OCI-LY7 (cell line): ENCODE data around the gene FCHO2. TPM values are rescaled to one million over a fixed set of nuclear protein-coding genes. Genes with fewer than 3 reads are reported as not detected.

Source experiments
- BruUV-seq: library from RNA; stranded (reverse); fragments of 400-500 nt; replicated peaks from 2 replicates; lab custom pipeline; 2021; lab: Mats Ljungman, UMichigan
- CTCF ChIA-PET: fragments of 300-600 bp; sonication (Branson Sonifier 250); formaldehyde crosslinking; loops from one replicate; lab custom pipeline; 2022; ENCODE audit warnings: antibody characterized with exemption; ENCODE audit not compliant: unreplicated experiment; lab: Charles Lee
- POLR2A ChIA-PET: fragments of 300-600 bp; sonication (Branson Sonifier 250); formaldehyde crosslinking; loops from one replicate; lab custom pipeline; 2022; ENCODE audit warnings: antibody characterized with exemption; lab: Charles Lee
- DNase-seq: peaks from one replicate; pipeline ENCODE4 v3.0.0-alpha.2; 2015; ENCODE audit warnings: low spot score
- H2AFZ ChIP-seq: fragments of 200-600 bp; sonication (generic), shearing (Covaris generic); 2 replicates; pipeline ENCODE4 v1.6.1; 2014; ENCODE audit warnings: mild to moderate bottlenecking, antibody characterized with exemption, low read length, moderate library complexity
- H3K27ac ChIP-seq: fragments of 200-600 bp; sonication (generic); 2 replicates; pipeline ENCODE4 v1.5.1; 2014; ENCODE audit warnings: mixed run types, low read depth, mild to moderate bottlenecking, moderate library complexity, low read length, inconsistent platforms; ENCODE audit not compliant: poor library complexity, severe bottlenecking
- H3K36me3 ChIP-seq: fragments of 200-600 bp; sonication (generic); 2 replicates; pipeline ENCODE4 v1.6.1; 2014; ENCODE audit warnings: mild to moderate bottlenecking, antibody characterized with exemption, low read length, moderate library complexity, mixed read lengths; ENCODE audit not compliant: insufficient read depth
- H3K4me1 ChIP-seq: fragments of 200-600 bp; sonication (generic); 2 replicates; pipeline ENCODE4 v1.5.1; 2014; ENCODE audit warnings: mild to moderate bottlenecking, low read length; ENCODE audit not compliant: insufficient read depth, poor library complexity, severe bottlenecking
- H3K4me2 ChIP-seq: fragments of 200-600 bp; sonication (generic); 2 replicates; pipeline ENCODE4 v1.6.1; 2014; ENCODE audit warnings: mild to moderate bottlenecking, low read length
- H3K4me3 ChIP-seq: fragments of 200-600 bp; sonication (generic); 2 replicates; pipeline ENCODE4 v1.5.1; 2014; ENCODE audit warnings: mild to moderate bottlenecking, low read depth, low read length; ENCODE audit not compliant: poor library complexity, severe bottlenecking
- H3K79me2 ChIP-seq: fragments of 200-600 bp; sonication (generic); 2 replicates; pipeline ENCODE4 v1.6.1; 2016; ENCODE audit warnings: low read depth, mild to moderate bottlenecking, low read length, moderate library complexity, mixed read lengths; ENCODE audit not compliant: insufficient read depth
- H3K9me2 ChIP-seq: fragments of 200-600 bp; sonication (generic); 2 replicates; pipeline ENCODE4 v1.6.1; 2016; ENCODE audit warnings: mild to moderate bottlenecking, low read length, mixed read lengths; ENCODE audit not compliant: insufficient read depth
- H3K9me3 ChIP-seq: fragments of 200-600 bp; sonication (generic); 2 replicates; pipeline ENCODE4 v1.6.1; 2014; ENCODE audit warnings: mild to moderate bottlenecking, mixed run types, low read length, mixed read lengths
- H4K20me1 ChIP-seq: fragments of 200-600 bp; sonication (generic); 2 replicates; pipeline ENCODE4 v1.6.1; 2014; ENCODE audit warnings: mild to moderate bottlenecking, antibody characterized with exemption, low read length, moderate library complexity, mixed read lengths; ENCODE audit not compliant: insufficient read depth
- EZH2phosphoT487 ChIP-seq: fragments of 200-600 bp; sonication (generic); IDR thresholded peaks from 2 replicates; pipeline ENCODE4 v1.6.1; 2018; ENCODE audit warnings: low read depth, borderline replicate concordance, mild to moderate bottlenecking, mixed run types, antibody characterized with exemption, low read length, moderate library complexity, mixed read lengths
- intact Hi-C: fragments of 100-400 bp; cut with micrococcal nuclease; formaldehyde crosslinking; loops from one replicate; pipeline ENCODE4 v1.10.0; 2022; ENCODE audit not compliant: unreplicated experiment
- total RNA-seq, 2 experiments: library from RNA; depleted of rRNA in 1 of 2; stranded (reverse); fragments of >200 nt in 1 of 2; shearing (Covaris generic) in 1 of 2; gene quantifications; 2 replicates each; pipeline ENCODE4 v1.2.3, GENCODE V29; 2014 to 2022
- TF ChIP-seq, protein P1 (sequence below): fragments of 200-600 bp; sonication (generic); conservative IDR thresholded peaks from 2 replicates; pipeline ENCODE4 v1.5.1; 2014; ENCODE audit warnings: mild to moderate bottlenecking, antibody characterized with exemption, low read length, moderate library complexity, mixed read lengths

FCHO2 gene
- total RNA-seq, 2 experiments from 2014 or later: 7.2 to 7.8 TPM

GRCh38 chr5:73130811-73131210 lies 175.0 kb downstream of the FCHO2 start:
- H4K20me1 ChIP-seq: no peaks in the 10 kb centered on the region
- no peaks in the 10 kb centered on the region for H3K9me2 ChIP-seq
- H3K9me3 ChIP-seq: no peaks in the 10 kb centered on the region
- BruUV-seq: no TSS peak
- H3K27ac ChIP-seq: no peak overlapping the region
- H2AFZ ChIP-seq: no peak overlapping the region
- intact Hi-C loops: loop anchor here (10.0 kb wide), 2 partner anchors 46 to 314 kb away; partner anchors contain the start of gene FOXD1
- POLR2A ChIA-PET: no interaction called here
- no peaks in the 10 kb centered on the region for H3K79me2 ChIP-seq
- no peak overlapping the region for H3K4me2 ChIP-seq
- H3K4me1 ChIP-seq: peaks cover 12% of the 10 kb centered on the region
- TF ChIP-seq, protein P1, sequence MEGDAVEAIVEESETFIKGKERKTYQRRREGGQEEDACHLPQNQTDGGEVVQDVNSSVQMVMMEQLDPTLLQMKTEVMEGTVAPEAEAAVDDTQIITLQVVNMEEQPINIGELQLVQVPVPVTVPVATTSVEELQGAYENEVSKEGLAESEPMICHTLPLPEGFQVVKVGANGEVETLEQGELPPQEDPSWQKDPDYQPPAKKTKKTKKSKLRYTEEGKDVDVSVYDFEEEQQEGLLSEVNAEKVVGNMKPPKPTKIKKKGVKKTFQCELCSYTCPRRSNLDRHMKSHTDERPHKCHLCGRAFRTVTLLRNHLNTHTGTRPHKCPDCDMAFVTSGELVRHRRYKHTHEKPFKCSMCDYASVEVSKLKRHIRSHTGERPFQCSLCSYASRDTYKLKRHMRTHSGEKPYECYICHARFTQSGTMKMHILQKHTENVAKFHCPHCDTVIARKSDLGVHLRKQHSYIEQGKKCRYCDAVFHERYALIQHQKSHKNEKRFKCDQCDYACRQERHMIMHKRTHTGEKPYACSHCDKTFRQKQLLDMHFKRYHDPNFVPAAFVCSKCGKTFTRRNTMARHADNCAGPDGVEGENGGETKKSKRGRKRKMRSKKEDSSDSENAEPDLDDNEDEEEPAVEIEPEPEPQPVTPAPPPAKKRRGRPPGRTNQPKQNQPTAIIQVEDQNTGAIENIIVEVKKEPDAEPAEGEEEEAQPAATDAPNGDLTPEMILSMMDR: no peak
- no peak for TF ChIP-seq EZH2phosphoT487
- H3K4me3 ChIP-seq: no peak overlapping the region
- no peak for DNase-seq
- CTCF ChIA-PET: no interaction called here
- H3K36me3 ChIP-seq: no peaks in the 10 kb centered on the region

GRCh38 chr5:73131711-73132425 lies 176.0 kb downstream of the FCHO2 start:
- intact Hi-C loops: loop anchor here (10.0 kb wide), 2 partner anchors 47 to 313 kb away; partner anchors contain the start of gene FOXD1
- Histone ChIP-seq H3K4me3 (no peak overlapping the region), H3K9me2 (no peaks in the 10 kb centered on the region), H4K20me1 (no peaks in the 10 kb centered on the region), H3K36me3 (no peaks in the 10 kb centered on the region), H3K4me2 (no peak overlapping the region), H3K4me1 (peaks cover 2% of the 10 kb centered on the region), H3K27ac (no peak overlapping the region), H2AFZ (no peak overlapping the region), H3K79me2 (no peaks in the 10 kb centered on the region), H3K9me3 (no peaks in the 10 kb centered on the region)
- CTCF ChIA-PET: no interaction called here
- BruUV-seq: no TSS peak
- DNase-seq: no peak
- no peak for TF ChIP-seq EZH2phosphoT487
- TF ChIP-seq, protein P1: no peak
- POLR2A ChIA-PET: interaction anchor here (1.0 kb wide), 1 partner anchor 21 kb away, joined by 4 read pairs; no protein-coding TSS in a partner anchor

DNA sequence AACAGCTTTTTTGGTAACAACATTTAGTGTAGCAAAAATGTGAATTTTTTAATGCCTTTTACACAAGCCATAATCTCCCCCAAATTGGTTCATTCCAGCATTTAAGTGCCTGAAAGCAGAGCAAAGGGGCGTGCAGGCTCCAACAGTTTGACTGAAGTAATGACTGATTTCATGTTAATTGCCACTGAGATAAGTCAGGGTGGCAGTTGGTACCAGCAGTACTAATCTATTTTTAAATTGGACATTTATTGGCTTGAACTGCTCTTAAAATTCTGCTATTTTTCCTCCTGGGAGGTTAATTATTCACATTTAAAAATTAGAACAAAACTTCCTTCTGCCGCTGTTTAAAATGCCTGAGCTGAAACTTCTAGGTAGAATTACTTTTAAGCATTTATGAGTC lies 176.9 kb downstream of the FCHO2 start:
- intact Hi-C loops: loop anchor here (10.0 kb wide), 2 partner anchors 48 to 312 kb away; partner anchors contain the start of gene FOXD1
- Histone ChIP-seq H3K9me3 (no peaks in the 10 kb centered on the region), H3K4me2 (no peak overlapping the region), H3K36me3 (no peaks in the 10 kb centered on the region), H2AFZ (no peak overlapping the region), H3K9me2 (no peaks in the 10 kb centered on the region), H3K4me3 (no peak overlapping the region), H4K20me1 (no peaks in the 10 kb centered on the region), H3K79me2 (no peaks in the 10 kb centered on the region), H3K4me1 (no peaks in the 10 kb centered on the region), H3K27ac (no peak overlapping the region)
- ChIA-PET CTCF (no interaction called here), POLR2A (interaction anchor here (0.6 to 1.0 kb wide), 2 partner anchors 21 to 377 kb away, joined by 3 to 4 read pairs; no protein-coding TSS in a partner anchor)
- TF ChIP-seq EZH2phosphoT487: no peak
- TF ChIP-seq, protein P1: no peak
- DNase-seq: no peak
- BruUV-seq: no TSS peak
